A549 (cell line): ENCODE data around the gene GRAMD2A. TPM values are rescaled to one million over a fixed set of nuclear protein-coding genes. Genes with fewer than 3 reads are reported as not detected.
A peak's percentile ranks its signal among the peaks of the same experiment; 100 is the strongest.

Source experiments
- ATAC-seq, 2 experiments: fragments of 200-7000 bp in 1 of 2; fragments of >200 bp in 1 of 2; cut with Nextera tagmentation in 1 of 2; cut with Tn5 transposase in 1 of 2; 3 replicates each; pipeline versions ENCODE4 v1.8.0 to v1.9.1; 2018 to 2020; ENCODE audit warnings: mild to moderate bottlenecking in 1 of 2, moderate library complexity in 1 of 2
- CTCF ChIA-PET: fragments of 300-600 bp; sonication (Branson Sonifier 250); formaldehyde crosslinking; extraction: SDS; loops from one replicate; lab custom pipeline; 2021; ENCODE audit warnings: antibody characterized with exemption, inconsistent platforms; lab: Yijun Ruan, JAX
- POLR2A ChIA-PET: fragments of 350-600 bp; formaldehyde crosslinking; extraction: SDS; loops from one replicate; lab custom pipeline; 2021; ENCODE audit warnings: antibody characterized with exemption, inconsistent platforms; lab: Yijun Ruan, JAX
- DNase-seq, 2 experiments: peaks; one replicate each; pipeline versions ENCODE4 v3.0.0 to v3.0.0-alpha.2; 2011 to 2016; ENCODE audit warnings: low read depth in 1 of 2, low spot score in 1 of 2
- FAIRE-seq: peaks from 2 replicates; lab custom pipeline; 2011; peaks lifted over from hg19 to GRCh38; lab: Jason Lieb, UNC
- H3K27ac ChIP-seq, 2 experiments: fragments of >200 bp; sonication (Bioruptor Twin); formaldehyde crosslinking; 3 replicates each; pipeline ENCODE4 v1.5.1; 2016 to 2017
- H3K4me1 ChIP-seq: fragments of >200 bp; sonication (Bioruptor Twin); formaldehyde crosslinking; 3 replicates; pipeline ENCODE4 v1.6.1; 2016
- H3K4me2 ChIP-seq: fragments of >200 bp; sonication (Bioruptor Twin); formaldehyde crosslinking; 3 replicates; pipeline ENCODE4 v1.6.1; 2016
- H3K4me3 ChIP-seq: fragments of >200 bp; sonication (Bioruptor Twin); formaldehyde crosslinking; 3 replicates; pipeline ENCODE4 v1.5.1; 2016
- H3K9me3 ChIP-seq: fragments of >200 bp; sonication (Bioruptor Twin); formaldehyde crosslinking; 3 replicates; pipeline ENCODE4 v1.6.1; 2016
- BCL3 ChIP-seq: fragments of >200 bp; sonication (Bioruptor Twin); formaldehyde crosslinking; IDR thresholded peaks from 3 replicates; pipeline ENCODE4 v1.6.1; 2016
- CBX2 ChIP-seq: fragments of 200-600 bp; sonication (generic); IDR thresholded peaks from 2 replicates; pipeline ENCODE4 v1.6.1; 2016; ENCODE audit warnings: low read depth, mild to moderate bottlenecking, borderline replicate concordance
- CHD4 ChIP-seq: fragments of 200-600 bp; sonication (generic); IDR thresholded peaks from 2 replicates; pipeline ENCODE4 v1.6.1; 2016; ENCODE audit warnings: antibody characterized with exemption, mild to moderate bottlenecking, borderline replicate concordance
- ELK1 ChIP-seq: fragments of 150-350 bp; IDR thresholded peaks from 2 replicates; pipeline ENCODE4 v1.6.1; 2014; ENCODE audit warnings: low read depth, mild to moderate bottlenecking, low read length
- EP300 ChIP-seq, 2 experiments: fragments of >200 bp; sonication (Bioruptor Twin); formaldehyde crosslinking; IDR thresholded peaks; 2 replicates in 1 of 2; 3 replicates in 1 of 2; pipeline ENCODE4 v1.6.1; 2016 to 2017
- FOSL2 ChIP-seq, 2 experiments: fragments of 450-650 bp in 1 of 2; fragments of >200 bp in 1 of 2; sonication (Bioruptor Twin) in 1 of 2; formaldehyde crosslinking; IDR thresholded peaks; 2 replicates each; pipeline versions ENCODE4 v1.5.0 to v1.6.1; 2016 to 2020; ENCODE audit warnings: mild to moderate bottlenecking in 1 of 2, moderate library complexity in 1 of 2
- FOXS1 ChIP-seq: fragments of 250-450 bp; sonication (Bioruptor Pico); IDR thresholded peaks from 2 replicates; pipeline ENCODE4 v1.5.0; 2020; ENCODE audit warnings: mild to moderate bottlenecking, moderate library complexity
- GATA3 ChIP-seq: IDR thresholded peaks from 2 replicates; pipeline ENCODE4 v1.6.1; 2012; ENCODE audit warnings: borderline replicate concordance
- HDAC2 ChIP-seq: fragments of 200-600 bp; sonication (generic); IDR thresholded peaks from 2 replicates; pipeline ENCODE4 v1.6.1; 2016
- HEYL ChIP-seq: fragments of 250-450 bp; sonication (Bioruptor Pico); IDR thresholded peaks from 2 replicates; pipeline ENCODE4 v1.8.0; 2021; ENCODE audit warnings: mild to moderate bottlenecking, moderate library complexity
- HOXB5 ChIP-seq: fragments of 250-450 bp; sonication (Bioruptor Pico); IDR thresholded peaks from 2 replicates; pipeline ENCODE4 v1.5.0; 2020; ENCODE audit warnings: mild to moderate bottlenecking, moderate library complexity
- JUN ChIP-seq, 2 experiments: fragments of >200 bp; sonication (Bioruptor Twin); formaldehyde crosslinking; IDR thresholded peaks; 2 replicates in 1 of 2; 3 replicates in 1 of 2; pipeline ENCODE4 v1.6.1; 2016 to 2017
- JUNB ChIP-seq: fragments of >200 bp; sonication (Bioruptor Twin); formaldehyde crosslinking; IDR thresholded peaks from 2 replicates; pipeline ENCODE4 v1.6.1; 2016
- MAFK ChIP-seq: fragments of 450-650 bp; IDR thresholded peaks from 2 replicates; pipeline ENCODE4 v1.6.1; 2014; ENCODE audit not compliant: partially characterized antibody
- MAX ChIP-seq: IDR thresholded peaks from 2 replicates; pipeline ENCODE4 v1.6.1; 2012
- MAZ ChIP-seq: fragments of 150-350 bp; IDR thresholded peaks from 2 replicates; pipeline ENCODE4 v1.6.1; 2014; ENCODE audit warnings: antibody characterized with exemption, low read depth, low read length, borderline replicate concordance
- MYC ChIP-seq: IDR thresholded peaks from 2 replicates; pipeline ENCODE4 v1.6.1; 2012; ENCODE audit warnings: mild to moderate bottlenecking, inconsistent platforms, low read length, improper control_type of control experiment, borderline replicate concordance
- NFE2L2 ChIP-seq: fragments of 150-350 bp; conservative IDR thresholded peaks from 2 replicates; pipeline ENCODE4 v1.6.1; 2014; ENCODE audit warnings: low read length
- NR3C1 ChIP-seq: fragments of >200 bp; sonication (Bioruptor Twin); formaldehyde crosslinking; IDR thresholded peaks from 3 replicates; pipeline ENCODE4 v1.6.1; 2017
- PHF8 ChIP-seq: fragments of 200-600 bp; sonication (generic); IDR thresholded peaks from 2 replicates; pipeline ENCODE4 v1.6.1; 2016; ENCODE audit warnings: low read depth, mild to moderate bottlenecking, antibody characterized with exemption, moderate library complexity, borderline replicate concordance
- POLR2A ChIP-seq: IDR thresholded peaks from 2 replicates; pipeline ENCODE4 v1.6.1; 2012; ENCODE audit warnings: mild to moderate bottlenecking, low read length
- RARB ChIP-seq: fragments of 250-450 bp; sonication (Bioruptor Pico); IDR thresholded peaks from 2 replicates; pipeline ENCODE4 v1.8.0; 2021; ENCODE audit warnings: mild to moderate bottlenecking, moderate library complexity
- SMC3 ChIP-seq: fragments of >200 bp; sonication (Bioruptor Twin); formaldehyde crosslinking; IDR thresholded peaks from 3 replicates; pipeline ENCODE4 v1.6.1; 2018; ENCODE audit warnings: inconsistent platforms
- SREBF2 ChIP-seq: fragments of 450-650 bp; IDR thresholded peaks from 2 replicates; pipeline ENCODE4 v1.6.1; 2014; ENCODE audit warnings: mild to moderate bottlenecking, moderate library complexity
- TFCP2L1 ChIP-seq: fragments of 250-450 bp; sonication (Bioruptor Pico); IDR thresholded peaks from 2 replicates; pipeline ENCODE4 v1.5.0; 2021; ENCODE audit warnings: mild to moderate bottlenecking
- WGBS: methylation state at CpG from one replicate; pipeline ENCODE4 v1.1.6; 2017; ENCODE audit errors: missing lambda C conversion rate; 5-methylcytosine and 5-hydroxymethylcytosine counted together
- polyA plus RNA-seq, 4 experiments: library from polyadenylated mRNA; depleted of rRNA in 3 of 4; stranded (reverse); fragments of >200 nt; fragmentation: RNase III in 1 of 4; extraction: RNeasy Plus Mini Kit Qiagen cat#74134 plus additional on column Dnase treatment in 1 of 4; gene quantifications; 2 replicates in 3 of 4; 3 replicates in 1 of 4; pipeline ENCODE4 v1.2.3, GENCODE V29; 2011 to 2017
- TF ChIP-seq, protein P1 (sequence below): fragments of 450-650 bp; IDR thresholded peaks from 2 replicates; pipeline ENCODE4 v1.6.1; 2014; ENCODE audit warnings: antibody characterized with exemption
- TF ChIP-seq, protein P2 (sequence below): fragments of 250-450 bp; sonication (Bioruptor Pico); IDR thresholded peaks from 2 replicates; pipeline ENCODE4 v1.5.0; 2020; ENCODE audit warnings: low read depth, mild to moderate bottlenecking, moderate library complexity

Gene GRAMD2A
- polyA plus RNA-seq, 2 of the 4 experiments (the other 2 are of a cell fraction), result 0.41 TPM; not detected in 1

GRCh38 chr15:72118017-72118978 is 79.3 kb downstream of the GRAMD2A start, which contains the start of the genes MYO9A and SENP8 (continued):
- TF ChIP-seq PHF8 (peak; percentile 11; the same call in 1 of the 2 replicates), MYC (peak; percentile 93), JUN (IDR thresholded peaks at IDR 0.05) (peak; percentile 63 to 77; a peak in 4 of 5 replicates), NR3C1 (no peak), BCL3 (peak; percentile 58; the same call in 1 of the 3 replicates), FOXS1 (CRISPR knock-in tag) (no peak), MAX (peak; percentile 46)
- TF ChIP-seq, protein P1, sequence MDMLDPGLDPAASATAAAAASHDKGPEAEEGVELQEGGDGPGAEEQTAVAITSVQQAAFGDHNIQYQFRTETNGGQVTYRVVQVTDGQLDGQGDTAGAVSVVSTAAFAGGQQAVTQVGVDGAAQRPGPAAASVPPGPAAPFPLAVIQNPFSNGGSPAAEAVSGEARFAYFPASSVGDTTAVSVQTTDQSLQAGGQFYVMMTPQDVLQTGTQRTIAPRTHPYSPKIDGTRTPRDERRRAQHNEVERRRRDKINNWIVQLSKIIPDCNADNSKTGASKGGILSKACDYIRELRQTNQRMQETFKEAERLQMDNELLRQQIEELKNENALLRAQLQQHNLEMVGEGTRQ, result peak; percentile 96

DNA sequence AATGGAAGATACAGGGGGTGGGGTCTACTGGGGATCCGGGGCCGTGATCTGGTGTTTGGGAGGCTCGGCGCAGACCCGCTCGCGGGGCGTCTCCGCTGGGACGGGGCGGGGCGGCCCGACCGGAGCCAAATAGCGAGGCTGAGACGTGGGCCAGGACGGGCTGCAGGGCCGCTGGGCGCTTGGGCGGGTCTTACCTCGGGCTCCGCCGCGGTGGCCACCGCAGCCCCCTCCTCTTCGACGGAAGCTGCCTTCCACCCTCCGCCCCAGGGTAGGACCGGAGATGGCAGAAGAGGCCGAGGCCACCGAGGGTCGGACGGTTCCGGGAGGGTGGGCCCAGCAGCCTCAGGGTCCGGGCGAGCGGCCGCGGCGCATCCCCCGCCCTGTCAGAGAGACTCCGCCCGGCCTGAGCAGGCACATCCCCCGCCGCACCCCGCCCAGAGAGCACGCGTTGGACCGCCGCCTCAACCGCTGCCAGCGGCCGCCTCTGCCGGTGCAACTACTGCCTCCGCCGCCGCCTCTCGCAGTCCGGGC is 80.0 kb downstream of the GRAMD2A start:
- H3K4me2 ChIP-seq, result peak overlapping the region; percentile 95
- TF ChIP-seq RARB (CRISPR knock-in tag) (no peak), SREBF2 (no peak), POLR2A (peak; percentile 64), MAZ (peak; percentile 29; the same call in 1 of the 2 replicates), TFCP2L1 (CRISPR knock-in tag) (peak; percentile 88; the same call in 1 of the 2 replicates), MAFK (no peak), CBX2 (no peak), NFE2L2 (no peak), GATA3 (no peak; the same call in 1 of the 2 replicates), FOSL2 (IDR thresholded peaks at IDR 0.05) (no peak), FOSL2 (CRISPR knock-in tag; IDR thresholded peaks at IDR 0.05) (0 out of 2 replicates have a peak, but pooled peaks have one; percentile 19), HEYL (CRISPR knock-in tag) (no peak), HOXB5 (CRISPR knock-in tag) (0 out of 2 replicates have a peak, but pooled peaks have one; percentile 46), EP300 (IDR thresholded peaks at IDR 0.05) (no peak), CHD4 (no peak), PHF8 (peak; percentile 75), MAX (peak; percentile 77), MYC (no peak), JUNB (no peak), HDAC2 (no peak), SMC3 (no peak), ELK1 (no peak)
- TF ChIP-seq, protein P2, sequence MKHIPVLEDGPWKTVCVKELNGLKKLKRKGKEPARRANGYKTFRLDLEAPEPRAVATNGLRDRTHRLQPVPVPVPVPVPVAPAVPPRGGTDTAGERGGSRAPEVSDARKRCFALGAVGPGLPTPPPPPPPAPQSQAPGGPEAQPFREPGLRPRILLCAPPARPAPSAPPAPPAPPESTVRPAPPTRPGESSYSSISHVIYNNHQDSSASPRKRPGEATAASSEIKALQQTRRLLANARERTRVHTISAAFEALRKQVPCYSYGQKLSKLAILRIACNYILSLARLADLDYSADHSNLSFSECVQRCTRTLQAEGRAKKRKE (CRISPR knock-in tag), result no peak
- peak; percentile 87 for DNase-seq
- no peaks in the 10 kb centered on the region for H3K9me3 ChIP-seq
- POLR2A ChIA-PET, result interaction anchor here (0.7 to 2.0 kb wide), 8 partner anchors 11 to 339 kb away, joined by 3 to 12 read pairs (median 5); no protein-coding TSS in a partner anchor
- CTCF ChIA-PET, result interaction anchor here (1.0 to 2.4 kb wide), 2 partner anchors 24 to 39 kb away, joined by 4 to 9 read pairs; no protein-coding TSS in a partner anchor
- 2% methylated on average over 34 of the region's 59 CpGs for WGBS
- peak overlapping the region; percentile 90 to 94 for H3K27ac ChIP-seq
- ATAC-seq, result peak; percentile 86 to 95
- peak overlapping the region; percentile 79 for H3K4me3 ChIP-seq
- peaks cover 34% of the 10 kb centered on the region for H3K4me1 ChIP-seq
- no peak for FAIRE-seq
